ENCODE measurements around the gene CAPN9.

The CAPN9 gene

GRCh38 chr1:230702934-230703678, 44.1 kb upstream of the CAPN9 start:
- no peak for ATAC-seq
- TF ChIP-seq ESRRG (CRISPR knock-in tag; IDR thresholded peaks at IDR 0.05): no peak
- no peak for TF ChIP-seq TCF4 (CRISPR knock-in tag; IDR thresholded peaks at IDR 0.05; ENCODE audit: borderline replicate concordance)
- no peak for TF ChIP-seq CSDC2 (CRISPR knock-in tag; IDR thresholded peaks at IDR 0.05)
- TF ChIP-seq ZNF70 (CRISPR knock-in tag; IDR thresholded peaks at IDR 0.05): no peak
- no peak for TF ChIP-seq CSRNP3 (CRISPR knock-in tag; IDR thresholded peaks at IDR 0.05)
- no peak for TF ChIP-seq ZNF8 (CRISPR knock-in tag; IDR thresholded peaks at IDR 0.05)
- TF ChIP-seq PPARA (CRISPR knock-in tag; IDR thresholded peaks at IDR 0.05; ENCODE audit: borderline replicate concordance): no peak
- TF ChIP-seq ARNTL (CRISPR knock-in tag; IDR thresholded peaks at IDR 0.05; ENCODE audit: borderline replicate concordance, low read depth): no peak
- TF ChIP-seq OSR1 (CRISPR knock-in tag; IDR thresholded peaks at IDR 0.05): no peak
- no peak for TF ChIP-seq SNAI2 (CRISPR knock-in tag; IDR thresholded peaks at IDR 0.05)
- no peak for TF ChIP-seq TOX (CRISPR knock-in tag; IDR thresholded peaks at IDR 0.05; ENCODE audit: borderline replicate concordance)
- no peak for TF ChIP-seq ZFP30 (CRISPR knock-in tag; IDR thresholded peaks at IDR 0.05)
- TF ChIP-seq BACH2 (CRISPR knock-in tag; IDR thresholded peaks at IDR 0.05; ENCODE audit: borderline replicate concordance): no peak
- no peak for TF ChIP-seq GLIS3 (CRISPR knock-in tag; IDR thresholded peaks at IDR 0.05)
- no peak for TF ChIP-seq ZNF565 (CRISPR knock-in tag; conservative IDR thresholded peaks at IDR 0.05; ENCODE audit: low read depth)

- no peak for ATAC-seq
- no peak for TF ChIP-seq ZNF8 (CRISPR knock-in tag; IDR thresholded peaks at IDR 0.05)
- TF ChIP-seq ZFP30 (CRISPR knock-in tag; IDR thresholded peaks at IDR 0.05): no peak
- TF ChIP-seq CREB5 (CRISPR knock-in tag; IDR thresholded peaks at IDR 0.05; ENCODE audit: low read depth): no peak
- no peak for TF ChIP-seq SNAI2 (CRISPR knock-in tag; IDR thresholded peaks at IDR 0.05)
- TF ChIP-seq RARB (CRISPR knock-in tag; IDR thresholded peaks at IDR 0.05): no peak
- no peak for TF ChIP-seq CSRNP3 (CRISPR knock-in tag; IDR thresholded peaks at IDR 0.05)
- no peak for TF ChIP-seq ZC3H10 (CRISPR knock-in tag; IDR thresholded peaks at IDR 0.05)
- TF ChIP-seq TOX (CRISPR knock-in tag; IDR thresholded peaks at IDR 0.05; ENCODE audit: borderline replicate concordance): no peak
- no peak for TF ChIP-seq ZNF565 (CRISPR knock-in tag; conservative IDR thresholded peaks at IDR 0.05; ENCODE audit: low read depth)
These were observed 43.4 kb upstream of the CAPN9 start for GRCh38 chr1:230703679-230704385.

- TF ChIP-seq TCF4 (CRISPR knock-in tag; IDR thresholded peaks at IDR 0.05; ENCODE audit: borderline replicate concordance) (no peak), POU6F1 (CRISPR knock-in tag; IDR thresholded peaks at IDR 0.05; ENCODE audit: borderline replicate concordance, low read depth) (no peak)
- no peak for ATAC-seq
These were observed 42.4 kb upstream of the CAPN9 start for GRCh38 chr1:230704830-230705229.

- no peak; the same call in 2 of the 3 replicates for ATAC-seq
- no peak for TF ChIP-seq TOX (CRISPR knock-in tag; IDR thresholded peaks at IDR 0.05; ENCODE audit: borderline replicate concordance)
- no peak for TF ChIP-seq ZFP3 (CRISPR knock-in tag; IDR thresholded peaks at IDR 0.05)
- no peak for TF ChIP-seq SNAI2 (CRISPR knock-in tag; IDR thresholded peaks at IDR 0.05)
- no peak for TF ChIP-seq ZNF8 (CRISPR knock-in tag; IDR thresholded peaks at IDR 0.05)
- no peak for TF ChIP-seq OSR1 (CRISPR knock-in tag; IDR thresholded peaks at IDR 0.05)
- TF ChIP-seq ZFP30 (CRISPR knock-in tag; IDR thresholded peaks at IDR 0.05): no peak
- no peak for TF ChIP-seq BACH2 (CRISPR knock-in tag; IDR thresholded peaks at IDR 0.05; ENCODE audit: borderline replicate concordance)
- no peak for TF ChIP-seq CSDC2 (CRISPR knock-in tag; IDR thresholded peaks at IDR 0.05)
- TF ChIP-seq ISL1 (CRISPR knock-in tag; IDR thresholded peaks at IDR 0.05): no peak
These were observed 41.7 kb upstream of the CAPN9 start for GRCh38 chr1:230705289-230706019.
